HepG2 (cell line): ENCODE data around the gene APCDD1L. TPM values are rescaled to one million over a fixed set of nuclear protein-coding genes. Genes with fewer than 3 reads are reported as not detected.

Experiments used
- ATAC-seq: fragments of 200-7000 bp; cut with Tn5 transposase; 3 replicates; pipeline ENCODE4 v1.9.1; 2020; ENCODE audit warnings: mild to moderate bottlenecking, moderate library complexity
- BruUV-seq: library from RNA; stranded (reverse); fragments of 400-500 nt; replicated peaks from 2 replicates; lab custom pipeline; 2021; lab: Mats Ljungman, UMichigan
- CTCF ChIA-PET: fragments of 300-600 bp; formaldehyde crosslinking; extraction: SDS; loops from one replicate; lab custom pipeline; 2021; ENCODE audit warnings: low total read pairs, inconsistent platforms, low intra/inter-chr PET ratio; lab: Yijun Ruan, JAX
- POLR2A ChIA-PET: fragments of 350-600 bp; sonication (Branson Sonifier 250); formaldehyde crosslinking; loops from one replicate; lab custom pipeline; 2020; ENCODE audit warnings: antibody characterized with exemption, inconsistent platforms; lab: Yijun Ruan, JAX
- DNase-seq: peaks from one replicate; pipeline ENCODE4 v3.0.0-alpha.2; 2015; ENCODE audit warnings: low spot score
- FAIRE-seq: peaks from 3 replicates; lab custom pipeline; 2011; peaks lifted over from hg19 to GRCh38; lab: Jason Lieb, UNC
- H2AFZ ChIP-seq: one replicate; pipeline ENCODE4 v1.6.1; 2011; ENCODE audit warnings: low read length, inconsistent platforms
- H3K27ac ChIP-seq: fragments of 300-600 bp; 3 replicates; pipeline ENCODE4 v1.8.0; 2011; ENCODE audit warnings: mixed run types, mild to moderate bottlenecking, mixed read lengths, low read length, inconsistent platforms; ENCODE audit not compliant: insufficient read depth; ENCODE audit errors: extremely low read length
- H3K27me3 ChIP-seq, 2 experiments: fragments of 200-600 bp in 1 of 2; 2 replicates in 1 of 2; 3 replicates in 1 of 2; pipeline versions ENCODE4 v1.6.0 to v1.8.0; 2011; ENCODE audit warnings: low read length in 2 of 2, mild to moderate bottlenecking in 2 of 2, moderate library complexity in 2 of 2, inconsistent platforms in 1 of 2; ENCODE audit not compliant: insufficient read depth in 2 of 2, control insufficient read depth in 1 of 2
- H3K36me3 ChIP-seq, 2 experiments: fragments of 200-600 bp in 1 of 2; replicated peaks in 1 of 2; 2 replicates in 1 of 2; 3 replicates in 1 of 2; pipeline versions ENCODE4 v1.5.1 to v1.8.0; 2011; ENCODE audit warnings: low read length in 2 of 2, inconsistent platforms in 1 of 2; ENCODE audit not compliant: insufficient read depth in 2 of 2, control insufficient read depth in 1 of 2
- H3K4me1 ChIP-seq: 2 replicates; pipeline ENCODE4 v1.5.1; 2012; ENCODE audit warnings: low read length, inconsistent platforms; ENCODE audit not compliant: insufficient read depth
- H3K4me2 ChIP-seq: 2 replicates; pipeline ENCODE4 v1.6.0; 2011; ENCODE audit warnings: low read depth, low read length, inconsistent platforms
- H3K4me3 ChIP-seq, 3 experiments: fragments of 200-600 bp in 1 of 3; sonication (generic), shearing (Covaris generic) in 1 of 3; replicated peaks in 1 of 3; 2 replicates each; pipeline ENCODE4 v1.5.1; 2011 to 2016; ENCODE audit warnings: low read length in 3 of 3, inconsistent platforms in 2 of 3, low read depth in 2 of 3, mild to moderate bottlenecking in 2 of 3, control low read depth in 1 of 3, mixed read lengths in 1 of 3; ENCODE audit not compliant: insufficient read depth in 1 of 3
- H3K79me2 ChIP-seq: one replicate; pipeline ENCODE4 v1.6.1; 2011; ENCODE audit warnings: low read length, inconsistent platforms; ENCODE audit not compliant: insufficient read depth
- H3K9ac ChIP-seq: 2 replicates; pipeline ENCODE4 v1.6.0; 2011; ENCODE audit warnings: mild to moderate bottlenecking, low read depth, low read length, inconsistent platforms; ENCODE audit not compliant: insufficient read depth
- H3K9me3 ChIP-seq: 2 replicates; pipeline ENCODE4 v1.5.1; 2012; ENCODE audit warnings: mild to moderate bottlenecking, low read length
- H4K20me1 ChIP-seq: 2 replicates; pipeline ENCODE4 v1.6.0; 2011; ENCODE audit warnings: inconsistent platforms, mild to moderate bottlenecking, low read length, moderate library complexity; ENCODE audit not compliant: insufficient read depth
- CBX1 ChIP-seq: IDR thresholded peaks from one replicate; pipeline ENCODE4 v1.6.1; 2016; ENCODE audit warnings: antibody characterized with exemption, low read depth
- HDAC1 ChIP-seq: sonication (generic); formaldehyde crosslinking; IDR thresholded peaks from 2 replicates; pipeline ENCODE4 v1.5.1; 2020; ENCODE audit warnings: mild to moderate bottlenecking, missing genetic modification reagents
- HOXA9 ChIP-seq: sonication (generic); formaldehyde crosslinking; IDR thresholded peaks from 2 replicates; pipeline ENCODE4 v1.8.1; 2022; ENCODE audit warnings: missing genetic modification reagents, mild to moderate bottlenecking, moderate library complexity, borderline replicate concordance
- KAT8 ChIP-seq: IDR thresholded peaks from 2 replicates; pipeline ENCODE4 v1.6.1; 2016; ENCODE audit warnings: missing genetic modification reagents, missing compliant biosample characterization
- PHF21A ChIP-seq: sonication (generic); formaldehyde crosslinking; IDR thresholded peaks from 2 replicates; pipeline ENCODE4 v1.5.0; 2020; ENCODE audit warnings: mild to moderate bottlenecking, missing genetic modification reagents
- PRDM15 ChIP-seq: sonication (generic); formaldehyde crosslinking; IDR thresholded peaks from 2 replicates; pipeline ENCODE4 v1.4.0; 2020; ENCODE audit warnings: missing genetic modification reagents
- SRSF4 ChIP-seq: fragments of 200-400 bp; formaldehyde crosslinking; IDR thresholded peaks from one replicate; pipeline ENCODE4 v1.6.1; 2018; ENCODE audit warnings: mild to moderate bottlenecking, low read depth, low read length, moderate library complexity; ENCODE audit not compliant: poor library complexity, severe bottlenecking
- TCF7L2 ChIP-seq: IDR thresholded peaks from 2 replicates; pipeline ENCODE4 v1.6.1; 2011; ENCODE audit warnings: mild to moderate bottlenecking, low read depth, low read length, moderate library complexity
- TFAP4 ChIP-seq: sonication (generic); IDR thresholded peaks from 2 replicates; pipeline ENCODE4 v1.6.1; 2016; ENCODE audit warnings: low read depth, borderline replicate concordance
- TIGD3 ChIP-seq: sonication (generic); formaldehyde crosslinking; IDR thresholded peaks from 2 replicates; pipeline ENCODE4 v1.5.1; 2020; ENCODE audit warnings: mild to moderate bottlenecking, missing genetic modification reagents, borderline replicate concordance
- ZNF160 ChIP-seq: sonication (generic); formaldehyde crosslinking; IDR thresholded peaks from 2 replicates; pipeline ENCODE4 v1.8.0; 2022; ENCODE audit warnings: mild to moderate bottlenecking, inconsistent platforms, missing genetic modification reagents
- ZNF335 ChIP-seq: sonication (generic); formaldehyde crosslinking; IDR thresholded peaks from 2 replicates; pipeline ENCODE4 v1.4.0; 2020; ENCODE audit warnings: missing genetic modification reagents
- ZNF446 ChIP-seq: sonication (generic); formaldehyde crosslinking; IDR thresholded peaks from 2 replicates; pipeline ENCODE4 v1.5.0; 2020; ENCODE audit warnings: mild to moderate bottlenecking, missing genetic modification reagents
- ZNF878 ChIP-seq: sonication (generic); formaldehyde crosslinking; IDR thresholded peaks from 2 replicates; pipeline ENCODE4 v1.8.1; 2023; ENCODE audit warnings: mild to moderate bottlenecking, missing genetic modification reagents, moderate library complexity
- ZSCAN22 ChIP-seq: sonication (generic); formaldehyde crosslinking; IDR thresholded peaks from 2 replicates; pipeline ENCODE4 v1.4.0; 2020; ENCODE audit warnings: mild to moderate bottlenecking, missing genetic modification reagents
- WGBS: methylation state at CpG from one replicate; pipeline ENCODE4 v1.1.6; 2017; ENCODE audit warnings: low lambda C conversion rate; 5-methylcytosine and 5-hydroxymethylcytosine counted together
- in situ Hi-C: cut with HindIII; loops from 2 replicates; pipeline ENCODE4 v1.10.0; 2017; ENCODE audit warnings: low pct_unique_long_range_greater_than_20kb; ENCODE audit not compliant: extremely low pct_ligation_motif_present
- intact Hi-C: fragments of 100-400 bp; cut with micrococcal nuclease; formaldehyde crosslinking; loops from one replicate; pipeline ENCODE4 v1.10.0; 2022; ENCODE audit not compliant: unreplicated experiment
- polyA plus RNA-seq, 8 experiments: library from polyadenylated mRNA; depleted of rRNA in 3 of 8; stranded (reverse) in 7 of 8; unstranded in 1 of 8; fragments of >200 nt; fragmentation: Illumina TruSeq in 4 of 8; extraction: Trizol in 4 of 8; gene quantifications; 2 replicates each; pipeline versions ENCODE4 v1.2.1 to v1.2.3, GENCODE V29; 2011 to 2016; ENCODE audit warnings: low read depth in 4 of 8, missing spikeins in 1 of 8, mixed read lengths in 1 of 8; ENCODE audit not compliant: insufficient read depth in 1 of 8
- total RNA-seq, 5 experiments: library from RNA; depleted of rRNA; stranded (reverse); fragments of >200 nt; fragmentation: Illumina TruSeq; extraction: Trizol; gene quantifications; 2 replicates each; pipeline ENCODE4 v1.2.3, GENCODE V29; 2016; ENCODE audit warnings: low read depth in 1 of 5
- TF ChIP-seq, protein P1 (sequence below): sonication (generic); formaldehyde crosslinking; IDR thresholded peaks from 2 replicates; pipeline ENCODE4 v1.4.0; 2020; ENCODE audit warnings: missing genetic modification reagents

APCDD1L gene
- total and polyA plus RNA-seq, 2 of the 13 experiments (the other 11 are each of a cell fraction or from before 2014, with no cell fraction given): not detected

- in situ Hi-C loops: no loop called here
These were observed 20.1 kb downstream of the APCDD1L start for GRCh38 chr20:58494923-58495622.

More at GRCh38 chr20:58494923-58495622, 20.1 kb downstream of the APCDD1L start:
- no peak for DNase-seq
- intact Hi-C loops: loop anchor here (1.0 kb wide), 1 partner anchor 40 kb away; no protein-coding TSS in a partner anchor
- ChIA-PET POLR2A (no interaction called here), CTCF (no interaction called here)
- Histone ChIP-seq H4K20me1 (no peaks in the 10 kb centered on the region), H3K4me2 (no peak overlapping the region), H3K36me3 (no peaks in the 10 kb centered on the region), H3K27me3 (peaks cover 6 to 12% of the 10 kb centered on the region in 2 experiments; a peak in 3 of 5 replicates), H3K4me3 (no peak overlapping the region), H2AFZ (no peak overlapping the region), H3K9me3 (no peaks in the 10 kb centered on the region), H3K79me2 (no peaks in the 10 kb centered on the region), H3K27ac (no peak overlapping the region), H3K4me1 (no peaks in the 10 kb centered on the region), H3K9ac (no peak overlapping the region)
- FAIRE-seq: no peak
- TF ChIP-seq TCF7L2: no peak
- TF ChIP-seq ZNF335 (CRISPR knock-in tag): no peak
- no peak for TF ChIP-seq HOXA9 (CRISPR knock-in tag)
- TF ChIP-seq ZNF878 (CRISPR knock-in tag): no peak
- TF ChIP-seq HDAC1 (CRISPR knock-in tag): no peak
- TF ChIP-seq ZNF446 (CRISPR knock-in tag): no peak
- no peak for TF ChIP-seq TIGD3 (CRISPR knock-in tag)
- TF ChIP-seq ZNF160 (CRISPR knock-in tag): no peak
- TF ChIP-seq PRDM15: no peak
- TF ChIP-seq ZSCAN22 (CRISPR knock-in tag): no peak
- no peak for TF ChIP-seq KAT8
- TF ChIP-seq, protein P1, sequence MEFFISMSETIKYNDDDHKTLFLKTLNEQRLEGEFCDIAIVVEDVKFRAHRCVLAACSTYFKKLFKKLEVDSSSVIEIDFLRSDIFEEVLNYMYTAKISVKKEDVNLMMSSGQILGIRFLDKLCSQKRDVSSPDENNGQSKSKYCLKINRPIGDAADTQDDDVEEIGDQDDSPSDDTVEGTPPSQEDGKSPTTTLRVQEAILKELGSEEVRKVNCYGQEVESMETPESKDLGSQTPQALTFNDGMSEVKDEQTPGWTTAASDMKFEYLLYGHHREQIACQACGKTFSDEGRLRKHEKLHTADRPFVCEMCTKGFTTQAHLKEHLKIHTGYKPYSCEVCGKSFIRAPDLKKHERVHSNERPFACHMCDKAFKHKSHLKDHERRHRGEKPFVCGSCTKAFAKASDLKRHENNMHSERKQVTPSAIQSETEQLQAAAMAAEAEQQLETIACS (CRISPR knock-in tag): no peak
- no peak for TF ChIP-seq CBX1
- TF ChIP-seq TFAP4: no peak
- TF ChIP-seq PHF21A: no peak
- TF ChIP-seq SRSF4: no peak
- no TSS peak for BruUV-seq
- ATAC-seq: no peak
- 14% methylated on average over 12 of the region's 13 CpGs for WGBS
